BLaER1 (cell line): ENCODE measurements around the gene IL18.
"Not testable (repeated sequence)": the region's sequence is repeated elsewhere in the genome, so short reads cannot be mapped to it uniquely, and the experiment has no call there.

Source experiments
- H3K27ac ChIP-seq: shearing (Covaris generic); formaldehyde crosslinking; 2 replicates; pipeline ENCODE4 v1.8.1; 2022
- H3K27me3 ChIP-seq: shearing (Covaris generic); formaldehyde crosslinking; 2 replicates; pipeline ENCODE4 v1.8.1; 2022
- H3K36me3 ChIP-seq: shearing (Covaris generic); formaldehyde crosslinking; 2 replicates; pipeline ENCODE4 v1.8.1; 2022
- H3K4me1 ChIP-seq: shearing (Covaris generic); formaldehyde crosslinking; 2 replicates; pipeline ENCODE4 v1.8.1; 2022
- H3K4me2 ChIP-seq: shearing (Covaris generic); formaldehyde crosslinking; 2 replicates; pipeline ENCODE4 v1.8.1; 2022
- H3K4me3 ChIP-seq: shearing (Covaris generic); formaldehyde crosslinking; 2 replicates; pipeline ENCODE4 v1.8.1; 2022
- H3K9ac ChIP-seq: shearing (Covaris generic); formaldehyde crosslinking; 2 replicates; pipeline ENCODE4 v1.8.1; 2022
- H3K9me3 ChIP-seq: shearing (Covaris generic); formaldehyde crosslinking; 2 replicates; pipeline ENCODE4 v1.8.1; 2022
- H4K20me1 ChIP-seq: shearing (Covaris generic); formaldehyde crosslinking; 2 replicates; pipeline ENCODE4 v1.8.1; 2022
- Cebpa-rat ChIP-seq: shearing (Covaris generic); IDR thresholded peaks from 2 replicates; pipeline ENCODE4 v1.8.1; 2022

Gene IL18

GRCh38 chr11:112172362-112172994 is 8.6 kb upstream of the IL18 start:
- Histone ChIP-seq H3K4me1 (peaks cover 19% of the 10 kb centered on the region), H3K27me3 (no peaks in the 10 kb centered on the region), H3K4me2 (peak overlapping the region; percentile 30; the same call in 1 of the 2 replicates), H4K20me1 (no peaks in the 10 kb centered on the region), H3K9ac (no peak overlapping the region), H3K27ac (no peak overlapping the region), H3K4me3 (no peak overlapping the region), H3K9me3 (no peaks in the 10 kb centered on the region), H3K36me3 (no peaks in the 10 kb centered on the region)
- TF ChIP-seq Cebpa-rat, result no peak

DNA sequence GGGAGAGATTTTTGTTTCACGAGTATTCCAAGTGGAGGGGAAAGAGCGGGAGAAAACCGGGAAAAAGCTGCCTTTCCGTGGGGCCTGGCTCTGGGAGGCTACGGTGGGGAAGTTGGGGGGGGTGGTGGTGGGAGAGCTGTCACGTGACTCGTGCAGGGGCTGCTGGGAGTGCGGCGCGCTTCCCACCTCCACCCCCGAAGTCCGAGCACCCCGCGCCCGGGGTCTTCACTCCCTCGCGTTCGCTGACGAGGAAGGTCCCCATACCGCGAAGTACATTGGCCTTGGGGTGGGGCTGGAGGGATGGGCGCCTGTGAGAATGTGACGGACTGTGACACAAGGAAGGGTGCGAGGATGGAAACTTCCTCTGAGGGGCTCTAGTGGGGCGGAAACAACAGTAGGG is 3.3 kb upstream of the IL18 start, which contains the start of gene TEX12:
TSS of gene TEX12 (plus strand) at position 228 of the 400 bp plus-strand sequence. CDS start 1,897 bp downstream, outside the sequence.
- Histone ChIP-seq H3K9ac (no peak within 1 kb of the TSS), H3K27ac (no peak within 1 kb of the TSS), H3K36me3 (no peaks in the 10 kb centered on the region)

DNA sequence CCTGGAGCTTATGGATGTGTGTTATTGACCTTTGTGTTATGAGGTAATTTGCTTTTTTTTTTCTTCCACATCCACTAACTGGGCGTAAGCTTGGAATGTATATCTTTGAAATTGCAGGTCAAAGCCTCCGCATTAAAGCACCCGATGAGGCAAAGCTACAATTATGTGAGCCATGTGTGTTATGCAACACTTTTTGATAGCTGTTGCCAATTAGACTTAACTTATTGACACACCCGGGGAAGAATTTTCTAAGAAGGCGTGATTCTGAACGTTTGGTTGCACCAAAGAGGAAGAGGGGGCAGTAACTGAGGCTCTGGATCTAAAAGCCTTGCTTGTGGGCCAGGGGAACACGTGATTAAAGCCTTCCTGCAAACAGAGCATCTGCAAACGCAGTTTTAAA is 2.7 kb upstream of the IL18 start:
- no peak for TF ChIP-seq Cebpa-rat
- no peaks in the 10 kb centered on the region for H3K27me3 ChIP-seq
- no peaks in the 10 kb centered on the region for H4K20me1 ChIP-seq
- H3K9ac ChIP-seq, result no peak overlapping the region
- no peaks in the 10 kb centered on the region for H3K9me3 ChIP-seq
- no peaks in the 10 kb centered on the region for H3K4me1 ChIP-seq
- H3K4me3 ChIP-seq, result no peak overlapping the region
- H3K27ac ChIP-seq, result no peak overlapping the region
- no peak overlapping the region for H3K4me2 ChIP-seq
- H3K36me3 ChIP-seq, result no peaks in the 10 kb centered on the region

More for the DNA sequence above, 3.3 kb upstream of the IL18 start, which contains the start of gene TEX12:
- no peak for TF ChIP-seq Cebpa-rat
- H3K4me1 ChIP-seq, result no peaks in the 10 kb centered on the region
- no peaks in the 10 kb centered on the region for H3K9me3 ChIP-seq
- no peak within 1 kb of the TSS for H3K4me2 ChIP-seq
- no peaks in the 10 kb centered on the region for H4K20me1 ChIP-seq
- no peak within 1 kb of the TSS for H3K4me3 ChIP-seq
- no peaks in the 10 kb centered on the region for H3K27me3 ChIP-seq

GRCh38 chr11:112165049-112165448 is 1.2 kb upstream of the IL18 start:
- H3K36me3 ChIP-seq, result no peaks in the 10 kb centered on the region
- TF ChIP-seq Cebpa-rat, result no peak
- no peak overlapping the region for H3K4me2 ChIP-seq

GRCh38 chr11:112162761-112163546 is 940 bp downstream of the IL18 start:
- Histone ChIP-seq H3K4me2 (no peak overlapping the region), H3K4me1 (no peaks in the 10 kb centered on the region), H3K27ac (no peak overlapping the region), H3K9ac (no peak overlapping the region), H3K9me3 (no peaks in the 10 kb centered on the region), H4K20me1 (no peaks in the 10 kb centered on the region), H3K27me3 (no peaks in the 10 kb centered on the region), H3K36me3 (no peaks in the 10 kb centered on the region), H3K4me3 (no peak overlapping the region)
- no peak for TF ChIP-seq Cebpa-rat

More at GRCh38 chr11:112165049-112165448, 1.2 kb upstream of the IL18 start:
- H3K27ac ChIP-seq, result no peak overlapping the region
- H3K27me3 ChIP-seq, result no peaks in the 10 kb centered on the region
- no peak overlapping the region for H3K9ac ChIP-seq
- no peaks in the 10 kb centered on the region for H3K9me3 ChIP-seq
- no peaks in the 10 kb centered on the region for H3K4me1 ChIP-seq
- H3K4me3 ChIP-seq, result no peak overlapping the region
- H4K20me1 ChIP-seq, result no peaks in the 10 kb centered on the region

DNA sequence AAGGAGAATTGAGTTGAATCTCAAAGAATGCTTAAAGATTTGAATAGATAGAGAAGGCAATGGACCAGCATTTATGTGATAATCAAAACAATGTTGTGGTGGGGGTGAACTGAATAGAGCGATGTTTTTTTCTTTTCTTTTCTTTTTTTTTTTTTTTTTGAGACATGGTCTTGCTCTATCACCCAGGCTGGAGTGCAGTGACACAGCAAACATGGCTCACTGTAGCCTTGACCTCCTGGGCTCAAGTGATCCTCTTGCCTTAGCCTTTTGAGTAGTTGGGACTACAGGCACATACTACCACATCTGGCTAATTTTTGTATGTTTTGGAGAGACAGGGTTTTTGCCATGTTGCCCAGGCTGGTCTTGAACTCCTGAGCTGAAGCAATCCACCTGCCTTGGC is 1.7 kb downstream of the IL18 start:
- H3K27me3 ChIP-seq, H3K9me3 ChIP-seq, H3K9ac ChIP-seq, H3K27ac ChIP-seq, H3K4me3 ChIP-seq, H4K20me1 ChIP-seq, H3K4me2 ChIP-seq, H3K36me3 ChIP-seq, H3K4me1 ChIP-seq: not testable (repeated sequence)

DNA sequence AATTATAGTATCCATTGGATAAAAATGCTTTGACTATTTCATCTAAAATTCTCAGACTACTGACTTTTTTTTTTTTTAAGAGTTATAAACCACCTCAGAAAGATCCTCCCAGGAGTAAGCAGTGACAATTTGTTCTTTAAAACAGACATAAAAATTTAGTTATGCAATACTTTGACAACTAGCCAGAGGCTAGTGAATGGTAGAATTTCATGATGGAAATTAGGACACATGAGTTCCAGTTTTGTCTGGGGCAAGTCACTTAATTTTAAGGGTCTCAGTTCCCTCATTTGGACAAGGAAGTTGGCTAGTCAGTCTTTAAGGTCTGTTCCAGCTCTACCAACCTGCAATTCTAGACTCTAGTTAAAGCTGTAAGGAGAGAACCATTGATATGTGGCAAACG is 2.9 kb downstream of the IL18 start:
- Histone ChIP-seq H3K27me3 (no peaks in the 10 kb centered on the region), H4K20me1 (no peaks in the 10 kb centered on the region), H3K4me3 (no peak overlapping the region), H3K4me2 (no peak overlapping the region), H3K9me3 (no peaks in the 10 kb centered on the region), H3K4me1 (no peaks in the 10 kb centered on the region), H3K9ac (no peak overlapping the region), H3K27ac (no peak overlapping the region), H3K36me3 (no peaks in the 10 kb centered on the region)
- TF ChIP-seq Cebpa-rat, result no peak

DNA sequence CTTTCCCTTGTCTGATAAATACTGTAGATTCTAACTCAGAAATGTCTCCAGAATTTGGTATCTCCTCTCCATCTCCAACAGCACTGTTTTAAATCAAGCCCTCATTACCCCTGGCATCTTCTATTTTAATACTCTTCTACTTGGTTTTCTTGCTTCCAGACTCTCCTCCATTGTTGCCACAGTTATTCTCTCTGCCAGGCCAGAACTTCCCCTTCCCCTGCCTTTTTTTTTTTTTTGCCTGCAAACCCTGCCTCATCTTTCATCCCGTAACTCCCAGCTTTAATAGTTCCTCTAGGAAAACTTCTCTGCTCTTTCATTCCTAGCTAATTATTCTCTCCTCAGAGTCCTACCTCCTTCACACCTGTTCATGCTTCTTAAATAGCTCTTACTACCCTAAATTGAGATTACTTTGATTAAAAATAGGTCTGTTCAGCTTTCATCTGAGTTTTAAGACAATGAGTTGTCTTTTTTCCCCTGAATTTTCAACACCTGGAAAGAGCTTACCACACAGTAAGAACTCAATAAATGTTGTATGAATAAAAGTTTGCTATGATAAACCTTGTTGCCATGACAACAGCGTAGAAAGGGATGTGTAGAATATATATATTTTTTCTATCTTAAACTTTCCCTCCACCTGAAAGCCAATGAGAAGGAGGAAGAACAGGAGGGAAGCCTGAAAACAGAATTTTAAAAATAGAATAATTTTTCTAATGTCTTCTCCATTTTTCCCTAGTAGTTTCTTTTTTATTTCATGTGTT is 3.6 kb downstream of the IL18 start:
- no peaks in the 10 kb centered on the region for H3K27me3 ChIP-seq
- no peaks in the 10 kb centered on the region for H3K36me3 ChIP-seq
- no peak overlapping the region for H3K4me3 ChIP-seq
- H4K20me1 ChIP-seq, result no peaks in the 10 kb centered on the region
- no peaks in the 10 kb centered on the region for H3K9me3 ChIP-seq
- no peak overlapping the region for H3K4me2 ChIP-seq
- H3K9ac ChIP-seq, result no peak overlapping the region
- no peak for TF ChIP-seq Cebpa-rat
- H3K4me1 ChIP-seq, result no peaks in the 10 kb centered on the region
- no peak overlapping the region for H3K27ac ChIP-seq

GRCh38 chr11:112159098-112160065 is 4.5 kb downstream of the IL18 start:
- H3K4me2 ChIP-seq, result no peak overlapping the region
- H3K27ac ChIP-seq, result no peak overlapping the region
- H3K36me3 ChIP-seq, result no peaks in the 10 kb centered on the region
- no peaks in the 10 kb centered on the region for H3K9me3 ChIP-seq
- H3K27me3 ChIP-seq, result no peaks in the 10 kb centered on the region
- no peaks in the 10 kb centered on the region for H3K4me1 ChIP-seq
- H3K9ac ChIP-seq, result no peak overlapping the region
- no peaks in the 10 kb centered on the region for H4K20me1 ChIP-seq
- no peak overlapping the region for H3K4me3 ChIP-seq
- no peak for TF ChIP-seq Cebpa-rat
